Spleen (tissue), 7 donors: ENCODE measurements around the gene FHAD1.

ENCODE experiments used
- POLR2AphosphoS5 ChIP-seq, 3 donors: sonication (generic); formaldehyde crosslinking; IDR thresholded peaks; one replicate each; pipeline ENCODE4 v1.5.1; 2017; ENCODE audit warnings: antibody characterized with exemption in 3 of 3
- TF ChIP-seq, protein P1 (sequence below), 11 experiments: fragments of 200-600 bp in 7 of 11; fragments of 450-650 bp in 4 of 11; sonication (generic) in 4 of 11; IDR thresholded peaks in 8 of 11; conservative IDR thresholded peaks in 3 of 11; 1 replicate in 7 of 11; 2 replicates in 4 of 11; pipeline versions ENCODE4 v1.4.0 to v1.8.0; 2016 to 2021; ENCODE audit warnings: antibody characterized with exemption in 11 of 11, inconsistent platforms in 4 of 11, mild to moderate bottlenecking in 1 of 11
- donor health status: DM: no; HTN: no; CAD: no; lungs with moderate emphysema.
- donor health status: DM: no; HTN: no; CAD: no.
- donor health status: DM: no; HTN: no; CAD: no.

DNA sequence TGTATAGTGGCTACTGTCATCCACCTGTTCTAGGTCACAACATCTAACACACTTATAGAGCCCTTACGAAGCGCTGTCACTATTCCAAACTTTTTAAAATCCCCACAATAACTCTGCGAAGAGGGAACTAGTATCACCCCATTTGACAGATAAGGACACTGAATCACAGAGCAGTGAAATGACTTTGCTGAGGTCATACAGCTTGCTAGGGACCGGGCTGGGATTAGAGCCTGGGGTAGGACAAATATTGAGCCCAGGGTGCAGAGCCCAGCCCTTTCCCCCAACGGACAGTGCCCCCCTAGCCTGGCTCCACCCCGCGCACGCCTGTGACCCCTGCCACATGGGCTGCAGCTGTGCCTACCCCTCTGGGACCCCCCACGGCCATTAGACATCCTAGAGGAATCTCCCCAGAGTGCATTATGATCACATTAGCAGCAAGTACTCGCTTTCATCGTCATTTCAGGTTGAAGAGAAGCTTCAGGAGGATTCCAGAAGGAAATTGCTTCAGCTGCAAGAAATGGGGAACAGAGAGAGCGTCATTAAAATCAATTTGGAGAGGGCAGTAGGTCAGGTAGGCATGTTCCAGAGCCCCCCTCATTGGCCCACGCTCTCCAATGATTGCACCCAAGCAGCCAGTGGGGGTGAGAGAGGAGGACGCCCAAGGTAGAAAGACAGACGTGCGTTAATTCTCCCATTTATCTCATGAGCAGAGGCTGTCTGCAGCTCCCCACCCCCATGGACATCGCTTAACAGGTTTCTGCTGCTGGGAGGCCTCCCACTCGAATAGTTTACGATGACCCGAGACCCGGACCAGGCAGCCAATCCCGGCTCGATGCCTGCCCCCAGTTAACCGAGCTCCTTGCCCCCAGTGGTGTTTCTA, 77.2 kb downstream of the FHAD1 start:
- TF ChIP-seq, protein P1, sequence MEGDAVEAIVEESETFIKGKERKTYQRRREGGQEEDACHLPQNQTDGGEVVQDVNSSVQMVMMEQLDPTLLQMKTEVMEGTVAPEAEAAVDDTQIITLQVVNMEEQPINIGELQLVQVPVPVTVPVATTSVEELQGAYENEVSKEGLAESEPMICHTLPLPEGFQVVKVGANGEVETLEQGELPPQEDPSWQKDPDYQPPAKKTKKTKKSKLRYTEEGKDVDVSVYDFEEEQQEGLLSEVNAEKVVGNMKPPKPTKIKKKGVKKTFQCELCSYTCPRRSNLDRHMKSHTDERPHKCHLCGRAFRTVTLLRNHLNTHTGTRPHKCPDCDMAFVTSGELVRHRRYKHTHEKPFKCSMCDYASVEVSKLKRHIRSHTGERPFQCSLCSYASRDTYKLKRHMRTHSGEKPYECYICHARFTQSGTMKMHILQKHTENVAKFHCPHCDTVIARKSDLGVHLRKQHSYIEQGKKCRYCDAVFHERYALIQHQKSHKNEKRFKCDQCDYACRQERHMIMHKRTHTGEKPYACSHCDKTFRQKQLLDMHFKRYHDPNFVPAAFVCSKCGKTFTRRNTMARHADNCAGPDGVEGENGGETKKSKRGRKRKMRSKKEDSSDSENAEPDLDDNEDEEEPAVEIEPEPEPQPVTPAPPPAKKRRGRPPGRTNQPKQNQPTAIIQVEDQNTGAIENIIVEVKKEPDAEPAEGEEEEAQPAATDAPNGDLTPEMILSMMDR (IDR thresholded peaks at IDR 0.05 in 8 of 11, conservative IDR thresholded peaks at IDR 0.05 in 3 of 11): no peak
- TF ChIP-seq POLR2AphosphoS5 (IDR thresholded peaks at IDR 0.05): no peak
